MCF 10A (cell line): Measurements from ENCODE around the gene KRTAP5-6. TPM values are rescaled to one million over a fixed set of nuclear protein-coding genes. Genes with fewer than 3 reads are reported as not detected.

Experiments
- BruUV-seq: library from RNA; stranded (reverse); fragments of 400-500 nt; replicated peaks from 2 replicates; lab custom pipeline; 2021; lab: Mats Ljungman, UMichigan
- CTCF ChIA-PET: fragments of 300-600 bp; sonication (Branson Sonifier 250); formaldehyde crosslinking; extraction: SDS; loops from one replicate; lab custom pipeline; 2021; ENCODE audit warnings: antibody characterized with exemption, inconsistent platforms; lab: Yijun Ruan, JAX
- POLR2A ChIA-PET: fragments of 300-600, 350-650 bp; sonication (Branson Sonifier 250); formaldehyde crosslinking; extraction: SDS; loops from one replicate; lab custom pipeline; 2020; ENCODE audit warnings: antibody characterized with exemption, inconsistent platforms; lab: Yijun Ruan, JAX
- DNase-seq: peaks from one replicate; pipeline ENCODE4 v3.0.0-alpha.2; 2018; ENCODE audit not compliant: unreplicated experiment
- H3K27ac Mint-ChIP-seq: one replicate; pipeline ENCODE4 v1.8.0; 2022; ENCODE audit warnings: mild to moderate bottlenecking, low read depth, mixed read lengths; ENCODE audit not compliant: unreplicated experiment
- H3K27me3 Mint-ChIP-seq: one replicate; pipeline ENCODE4 v1.8.0; 2022; ENCODE audit warnings: mixed read lengths; ENCODE audit not compliant: insufficient read depth, unreplicated experiment
- H3K36me3 Mint-ChIP-seq: one replicate; pipeline ENCODE4 v1.8.0; 2022; ENCODE audit warnings: mild to moderate bottlenecking, moderate library complexity, mixed read lengths; ENCODE audit not compliant: insufficient read depth, unreplicated experiment
- H3K4me1 Mint-ChIP-seq: one replicate; pipeline ENCODE4 v1.8.0; 2022; ENCODE audit warnings: mixed read lengths; ENCODE audit not compliant: insufficient read depth, unreplicated experiment
- H3K4me3 Mint-ChIP-seq: one replicate; pipeline ENCODE4 v1.8.0; 2022; ENCODE audit warnings: mild to moderate bottlenecking, moderate library complexity, mixed read lengths; ENCODE audit not compliant: unreplicated experiment
- H3K9me3 Mint-ChIP-seq: one replicate; pipeline ENCODE4 v1.8.0; 2022; ENCODE audit warnings: mixed read lengths; ENCODE audit not compliant: unreplicated experiment
- intact Hi-C: fragments of 100-400 bp; cut with micrococcal nuclease; formaldehyde crosslinking; loops from 2 replicates; pipeline ENCODE4 v1.14.1; 2022
- total RNA-seq: library from RNA; stranded (reverse); gene quantifications from 2 replicates; pipeline ENCODE4 v1.2.3, GENCODE V29; 2022
- TF ChIP-seq, protein P1 (sequence below): fragments of 200-600 bp; IDR thresholded peaks from one replicate; pipeline ENCODE4 v1.8.0; 2022; ENCODE audit warnings: antibody characterized with exemption, mild to moderate bottlenecking; ENCODE audit not compliant: unreplicated experiment

The KRTAP5-6 gene
- total RNA-seq, 1 experiment from 2014 or later = not detected

DNA sequence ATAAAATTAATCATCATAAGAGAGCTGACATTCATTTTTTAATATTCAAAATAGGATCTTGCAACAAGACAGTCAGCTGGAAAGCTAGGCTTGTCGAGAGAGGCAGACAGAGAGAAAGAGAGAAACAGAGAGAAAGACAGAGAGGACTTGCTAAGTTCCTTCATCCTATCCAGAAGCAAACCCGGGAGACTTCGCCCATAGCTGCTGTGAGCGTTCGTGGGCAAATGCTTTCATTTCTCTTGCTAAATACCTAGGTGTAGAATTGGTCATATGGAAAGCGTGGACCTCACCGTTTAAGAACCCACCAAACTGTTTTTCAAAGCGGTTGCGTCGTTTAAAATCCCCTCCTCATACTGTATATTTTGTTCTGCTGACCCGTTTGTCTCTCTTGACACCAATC, 25.3 kb upstream of the KRTAP5-6 start:
- no peaks in the 10 kb centered on the region for H3K9me3 Mint-ChIP-seq
- DNase-seq = no peak
- TF ChIP-seq, protein P1, sequence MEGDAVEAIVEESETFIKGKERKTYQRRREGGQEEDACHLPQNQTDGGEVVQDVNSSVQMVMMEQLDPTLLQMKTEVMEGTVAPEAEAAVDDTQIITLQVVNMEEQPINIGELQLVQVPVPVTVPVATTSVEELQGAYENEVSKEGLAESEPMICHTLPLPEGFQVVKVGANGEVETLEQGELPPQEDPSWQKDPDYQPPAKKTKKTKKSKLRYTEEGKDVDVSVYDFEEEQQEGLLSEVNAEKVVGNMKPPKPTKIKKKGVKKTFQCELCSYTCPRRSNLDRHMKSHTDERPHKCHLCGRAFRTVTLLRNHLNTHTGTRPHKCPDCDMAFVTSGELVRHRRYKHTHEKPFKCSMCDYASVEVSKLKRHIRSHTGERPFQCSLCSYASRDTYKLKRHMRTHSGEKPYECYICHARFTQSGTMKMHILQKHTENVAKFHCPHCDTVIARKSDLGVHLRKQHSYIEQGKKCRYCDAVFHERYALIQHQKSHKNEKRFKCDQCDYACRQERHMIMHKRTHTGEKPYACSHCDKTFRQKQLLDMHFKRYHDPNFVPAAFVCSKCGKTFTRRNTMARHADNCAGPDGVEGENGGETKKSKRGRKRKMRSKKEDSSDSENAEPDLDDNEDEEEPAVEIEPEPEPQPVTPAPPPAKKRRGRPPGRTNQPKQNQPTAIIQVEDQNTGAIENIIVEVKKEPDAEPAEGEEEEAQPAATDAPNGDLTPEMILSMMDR = no peak
- H3K27ac Mint-ChIP-seq = no peak overlapping the region
- POLR2A ChIA-PET = no interaction called here
- intact Hi-C loops = loop anchor here (2.0 kb wide), 1 partner anchor 19 kb away; no protein-coding TSS in a partner anchor
- H3K27me3 Mint-ChIP-seq = peaks cover 91% of the 10 kb centered on the region
- no TSS peak for BruUV-seq
- no peaks in the 10 kb centered on the region for H3K4me1 Mint-ChIP-seq
- H3K4me3 Mint-ChIP-seq = no peak overlapping the region
- no peaks in the 10 kb centered on the region for H3K36me3 Mint-ChIP-seq
- CTCF ChIA-PET = interaction anchor here (0.6 to 1.8 kb wide), 2 partner anchors 19 to 22 kb away, joined by 3 to 6 read pairs; no protein-coding TSS in a partner anchor

DNA sequence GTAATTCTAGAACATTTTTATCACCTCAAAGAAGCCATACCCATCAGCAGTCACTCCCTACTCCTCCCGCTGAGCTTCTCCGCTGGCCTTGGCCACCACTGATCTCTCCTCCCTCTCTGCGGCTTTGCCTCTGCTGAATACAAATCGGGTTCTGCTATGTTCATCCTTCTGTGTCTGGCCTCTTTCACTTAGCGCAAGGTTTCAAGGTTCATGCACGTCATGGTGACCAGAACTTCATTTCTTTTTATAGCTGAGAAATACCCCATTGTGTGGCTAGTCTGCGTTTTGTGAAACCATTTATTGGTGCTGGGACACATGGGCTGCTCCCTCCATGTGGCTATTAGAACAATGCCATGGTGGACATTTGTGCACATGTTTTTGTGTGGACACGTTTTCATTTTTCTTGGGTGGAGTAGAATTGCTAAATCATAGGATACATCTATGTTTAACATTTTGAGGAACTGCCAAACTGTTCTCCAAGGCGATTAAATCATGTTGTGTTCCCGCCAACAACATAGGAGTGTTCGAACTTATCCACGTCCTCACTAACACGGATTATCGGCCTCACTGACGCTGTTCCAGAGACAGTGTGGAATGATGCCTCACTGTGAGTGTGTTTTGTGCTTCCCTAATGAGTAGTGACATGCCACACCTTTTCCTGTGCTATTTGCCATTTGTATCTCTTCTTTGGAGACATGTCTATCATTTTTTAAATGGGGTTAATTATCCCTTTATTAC, 24.2 kb upstream of the KRTAP5-6 start:
- Mint-ChIP-seq H3K27me3 (peaks cover 94% of the 10 kb centered on the region), H3K36me3 (no peaks in the 10 kb centered on the region), H3K27ac (no peak overlapping the region), H3K9me3 (no peaks in the 10 kb centered on the region), H3K4me3 (no peak overlapping the region), H3K4me1 (no peaks in the 10 kb centered on the region)
- TF ChIP-seq, protein P1 = no peak
- no TSS peak for BruUV-seq
- intact Hi-C loops = loop anchor here (2.0 kb wide), 1 partner anchor 18 kb away; no protein-coding TSS in a partner anchor
- CTCF ChIA-PET = interaction anchor here (1.1 kb wide), 1 partner anchor 21 kb away, joined by 8 read pairs; no protein-coding TSS in a partner anchor
- POLR2A ChIA-PET = interaction anchor here (0.8 kb wide), 1 partner anchor 328 kb away, joined by 3 read pairs; no protein-coding TSS in a partner anchor
- no peak for DNase-seq

DNA sequence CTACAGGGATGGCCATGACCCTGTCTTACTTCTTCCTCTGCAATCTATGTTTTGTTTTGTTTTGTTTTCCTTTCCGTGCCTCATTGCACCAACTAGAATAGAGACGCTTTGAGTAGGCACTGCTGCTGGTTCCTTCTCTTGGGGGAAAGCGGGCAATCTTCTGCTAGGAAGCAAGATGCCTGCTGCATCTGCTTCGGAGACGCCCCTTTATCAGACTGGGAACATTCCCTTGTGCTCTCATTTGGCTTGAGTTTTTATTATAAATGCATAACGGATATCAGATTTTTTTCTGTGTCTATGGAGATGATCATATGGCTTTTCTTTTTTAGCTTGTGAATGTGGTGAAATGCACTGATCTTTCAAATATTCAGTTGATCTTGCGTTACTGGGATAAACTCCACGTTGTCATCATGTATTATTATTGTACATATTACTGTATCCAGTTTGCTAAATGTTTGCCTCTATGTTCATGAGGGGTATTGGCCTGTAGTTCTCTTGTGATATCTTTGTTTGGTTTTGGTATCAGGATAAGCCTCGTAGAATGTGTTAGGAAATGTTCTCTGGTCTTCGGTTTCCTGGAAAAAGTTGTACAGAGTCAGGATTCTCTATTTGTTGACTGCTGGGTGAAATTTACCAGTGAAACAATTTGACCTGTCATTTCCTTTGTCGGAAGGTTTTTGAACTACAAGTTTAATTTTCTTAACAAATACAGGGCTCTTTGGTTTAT, 23.4 kb upstream of the KRTAP5-6 start:
- no peak for DNase-seq
- Mint-ChIP-seq H3K9me3 (no peaks in the 10 kb centered on the region), H3K27me3 (peaks cover 86% of the 10 kb centered on the region), H3K4me1 (no peaks in the 10 kb centered on the region), H3K36me3 (no peaks in the 10 kb centered on the region), H3K27ac (no peak overlapping the region), H3K4me3 (no peak overlapping the region)
- ChIA-PET POLR2A (no interaction called here), CTCF (interaction anchor here (1.1 to 6.4 kb wide), 2 partner anchors 20 to 21 kb away, joined by 8 to 44 read pairs; no protein-coding TSS in a partner anchor)
- BruUV-seq = no TSS peak
- TF ChIP-seq, protein P1 = no peak
- intact Hi-C loops = loop anchor here (2.0 kb wide), 1 partner anchor 17 kb away; no protein-coding TSS in a partner anchor
